HG02642 (cell line): ENCODE measurements around the gene SFSWAP.
"Not testable (repeated sequence)": the region's sequence is repeated elsewhere in the genome, so short reads cannot be mapped to it uniquely, and the experiment has no call there.

Experiments used
- ATAC-seq: cut with Tn5 transposase; IDR thresholded peaks from one replicate; pipeline ENCODE4 v1.9.1; 2021; ENCODE audit warnings: mild to moderate bottlenecking; ENCODE audit not compliant: unreplicated experiment, poor library complexity

SFSWAP gene

DNA sequence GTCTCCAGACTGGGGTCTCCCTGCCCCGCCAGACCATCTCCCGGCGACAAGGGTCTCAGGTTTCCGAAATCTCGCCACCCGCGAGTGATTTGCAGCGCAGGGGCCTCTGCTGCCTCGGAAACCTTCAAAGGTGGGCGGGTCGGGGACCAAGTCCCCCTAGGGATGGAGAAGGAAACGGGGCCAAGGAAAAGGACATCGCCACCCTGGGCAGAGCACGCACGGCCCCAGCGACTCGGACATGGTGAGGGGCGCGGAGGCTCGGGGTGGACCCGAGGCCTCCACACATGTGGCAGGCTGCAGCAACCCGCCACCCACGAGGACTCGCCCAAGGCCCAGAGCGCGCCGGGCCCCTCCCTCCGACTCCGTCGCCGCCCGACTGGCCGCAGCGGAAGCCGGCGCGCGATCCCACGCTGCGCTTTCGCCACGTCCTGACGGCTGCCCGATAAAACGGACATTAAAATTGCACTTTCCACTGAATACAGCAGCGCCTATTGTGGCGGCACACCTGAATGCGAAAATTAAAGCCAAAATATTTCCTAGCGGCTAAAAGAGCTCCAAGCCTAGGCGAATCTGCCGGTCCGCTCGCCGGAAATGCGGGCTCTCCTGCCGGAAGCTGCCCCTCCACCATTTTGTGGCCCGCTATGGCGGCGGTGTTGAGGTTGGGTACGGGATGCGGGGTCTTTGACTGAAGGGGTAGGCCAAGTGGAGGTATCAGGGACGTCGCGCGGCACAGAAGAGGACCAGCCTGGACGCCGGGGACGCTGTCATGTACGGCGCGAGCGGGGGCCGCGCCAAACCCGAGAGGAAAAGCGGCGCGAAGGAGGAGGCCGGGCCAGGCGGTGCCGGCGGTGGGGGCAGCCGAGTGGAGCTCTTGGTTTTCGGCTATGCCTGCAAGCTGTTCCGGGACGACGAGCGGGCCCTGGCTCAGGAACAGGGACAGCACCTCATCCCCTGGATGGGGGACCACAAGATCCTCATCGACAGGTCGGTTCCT, at the start of gene SFSWAP:
Gene SFSWAP (plus strand): TSS at position 627 of the 994 bp plus-strand sequence. CDS start 140 bp downstream, at position 767.
- peak; percentile 94 for ATAC-seq

GRCh38 chr12:131661170-131661985, 49.5 kb upstream of the SFSWAP start:
- ATAC-seq: not testable (repeated sequence)

DNA sequence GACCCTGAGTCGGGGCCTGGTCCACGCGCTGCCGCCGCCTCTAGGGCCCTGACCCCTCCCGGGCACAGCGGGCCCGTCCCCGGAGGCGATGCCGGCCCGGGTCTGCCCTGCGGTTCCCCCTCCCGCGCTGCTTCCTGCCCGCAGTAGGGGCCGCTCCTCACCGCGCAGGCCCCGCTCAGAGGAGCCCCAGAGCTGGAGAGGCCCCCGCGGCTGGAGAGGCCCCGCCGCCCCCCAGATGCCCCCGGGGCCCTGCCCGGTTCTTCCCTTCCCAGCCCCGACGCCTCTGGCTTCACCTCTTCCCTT, 49.0 kb upstream of the SFSWAP start:
- not testable (repeated sequence) for ATAC-seq

GRCh38 chr12:131662346-131662745, 48.5 kb upstream of the SFSWAP start:
- not testable (repeated sequence) for ATAC-seq

GRCh38 chr12:131665666-131666065, 45.2 kb upstream of the SFSWAP start:
- not testable (repeated sequence) for ATAC-seq

DNA sequence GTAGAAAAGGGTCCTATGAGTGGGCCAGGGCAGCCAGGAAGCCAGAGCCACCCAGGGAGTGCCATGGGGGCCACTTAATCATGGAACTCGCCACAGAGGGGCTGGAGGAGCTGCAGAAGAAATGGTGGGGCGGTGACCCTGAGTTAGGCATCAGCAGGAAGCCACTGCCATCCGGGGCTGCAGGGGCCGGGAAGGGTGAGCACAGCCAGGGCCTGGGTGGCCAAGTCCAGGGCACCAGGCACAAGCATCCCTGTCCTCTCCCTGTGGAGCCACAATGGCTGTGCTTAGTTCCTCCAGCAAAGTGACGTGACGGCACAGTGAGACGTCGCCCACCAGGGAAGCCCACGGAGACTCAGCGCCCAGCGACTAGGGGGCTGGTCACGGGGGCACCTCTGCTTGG, 44.4 kb upstream of the SFSWAP start:
- not testable (repeated sequence) for ATAC-seq

- not testable (repeated sequence) for ATAC-seq
These were observed 43.8 kb upstream of the SFSWAP start for GRCh38 chr12:131666978-131667601.

DNA sequence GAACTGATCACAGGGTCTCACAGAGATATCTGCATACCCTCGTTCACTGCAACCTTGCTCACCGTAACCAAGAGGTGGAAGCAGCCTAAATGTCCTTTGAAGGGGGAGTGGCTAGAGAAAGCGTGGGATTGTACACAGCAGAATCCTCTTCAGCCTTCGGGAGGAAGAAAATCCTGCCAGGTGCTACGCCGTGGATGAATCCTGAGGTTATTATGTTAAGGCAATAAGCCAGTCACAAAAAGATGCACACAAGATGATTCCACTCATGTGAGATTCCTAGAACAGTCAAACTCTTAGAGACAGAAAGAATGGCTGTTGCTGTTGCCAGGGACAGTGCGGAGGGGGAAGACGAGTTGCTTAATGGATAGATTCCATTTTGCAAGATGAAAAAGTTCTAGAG, 39.6 kb upstream of the SFSWAP start:
- ATAC-seq: no peak

GRCh38 chr12:131671871-131672270, 39.0 kb upstream of the SFSWAP start:
- no peak for ATAC-seq

DNA sequence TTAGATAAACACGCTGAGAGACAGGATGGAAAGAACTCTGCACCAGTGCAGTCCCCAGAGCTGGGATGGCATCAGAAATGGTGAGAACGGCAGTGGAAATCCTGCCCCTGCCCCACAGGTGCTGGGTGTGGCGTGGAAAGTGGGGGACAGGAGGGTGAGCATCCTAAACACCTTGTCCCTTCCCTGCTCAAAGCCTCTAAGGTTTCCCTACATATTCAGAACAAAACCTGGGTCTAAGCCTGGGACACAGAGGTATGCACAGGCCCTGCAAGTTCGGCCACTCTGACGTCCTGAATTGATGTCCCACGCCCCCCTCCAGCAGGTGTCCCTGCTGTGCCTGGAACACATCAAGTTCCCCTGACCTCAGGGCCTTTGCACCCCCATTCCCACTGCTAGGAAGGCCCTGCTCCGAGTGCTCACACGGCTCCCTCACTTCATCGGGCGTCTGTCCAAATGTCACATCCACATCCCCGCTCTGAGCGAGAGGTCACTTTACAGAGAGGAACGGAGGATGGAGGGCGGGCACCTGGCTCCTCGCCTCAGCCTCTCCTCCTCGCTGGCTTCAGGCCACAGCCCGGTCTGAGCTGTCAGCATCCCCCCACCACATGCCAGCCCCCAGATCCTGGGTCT, 38.5 kb upstream of the SFSWAP start:
- no peak for ATAC-seq

- no peak for ATAC-seq
These were observed 37.7 kb upstream of the SFSWAP start for GRCh38 chr12:131672941-131673887.

DNA sequence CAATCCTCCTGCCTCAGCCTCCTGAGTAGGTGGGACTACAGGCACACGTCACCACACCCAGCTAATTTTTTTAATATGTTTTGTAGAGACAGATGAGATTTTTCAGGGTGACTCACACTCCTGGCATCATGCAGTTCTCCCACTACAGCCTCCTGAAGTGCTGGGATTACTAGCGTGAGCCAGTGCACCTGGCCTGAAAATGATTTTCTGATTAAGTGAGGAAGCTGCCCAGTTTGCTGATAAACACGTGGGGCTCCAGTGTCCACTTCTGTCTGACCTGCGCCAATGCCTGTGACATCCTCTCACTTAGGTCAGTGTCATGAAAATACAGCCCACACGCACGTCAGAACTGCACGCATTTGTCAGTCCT, 37.0 kb upstream of the SFSWAP start:
- ATAC-seq: no peak

DNA sequence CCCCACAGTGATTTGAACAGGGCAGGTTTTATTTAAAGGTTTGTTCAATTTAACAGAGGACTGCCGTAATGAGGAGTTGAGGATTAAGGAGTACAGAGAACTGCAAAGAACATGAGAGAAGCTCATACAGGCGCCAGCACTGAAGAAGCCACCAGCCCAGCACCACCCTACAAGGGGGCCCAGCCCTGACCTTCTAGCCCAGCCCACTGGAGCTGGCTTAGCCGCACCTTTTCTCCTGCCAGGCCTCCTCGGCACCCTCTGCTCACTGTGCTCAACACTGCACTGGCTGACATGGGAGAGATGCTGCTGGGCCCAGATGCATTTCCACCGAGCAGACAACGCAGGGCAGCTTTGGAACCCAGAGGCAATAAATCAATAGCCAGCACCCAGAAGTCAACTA, 36.5 kb upstream of the SFSWAP start:
- no peak for ATAC-seq

GRCh38 chr12:131675126-131676080, 35.5 kb upstream of the SFSWAP start:
- no peak for ATAC-seq

DNA sequence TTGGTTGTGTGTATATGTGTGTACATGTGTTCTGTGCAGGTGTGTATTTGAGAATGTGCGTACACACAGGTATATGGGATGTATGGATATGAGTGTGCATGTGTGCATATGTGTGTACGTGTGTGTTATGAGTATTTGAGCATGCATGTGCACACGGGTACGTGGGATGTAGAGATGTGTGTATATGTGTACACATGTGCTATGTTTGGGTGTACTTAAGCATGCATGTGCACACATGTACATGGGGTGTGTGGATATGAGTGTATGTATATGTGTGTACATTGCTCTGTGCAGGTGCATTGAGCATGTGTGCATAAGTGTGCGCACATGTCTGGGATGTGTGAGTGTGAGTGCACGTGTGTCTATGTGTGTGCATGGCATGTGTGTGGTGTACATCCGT, 34.3 kb upstream of the SFSWAP start:
- ATAC-seq: no peak

DNA sequence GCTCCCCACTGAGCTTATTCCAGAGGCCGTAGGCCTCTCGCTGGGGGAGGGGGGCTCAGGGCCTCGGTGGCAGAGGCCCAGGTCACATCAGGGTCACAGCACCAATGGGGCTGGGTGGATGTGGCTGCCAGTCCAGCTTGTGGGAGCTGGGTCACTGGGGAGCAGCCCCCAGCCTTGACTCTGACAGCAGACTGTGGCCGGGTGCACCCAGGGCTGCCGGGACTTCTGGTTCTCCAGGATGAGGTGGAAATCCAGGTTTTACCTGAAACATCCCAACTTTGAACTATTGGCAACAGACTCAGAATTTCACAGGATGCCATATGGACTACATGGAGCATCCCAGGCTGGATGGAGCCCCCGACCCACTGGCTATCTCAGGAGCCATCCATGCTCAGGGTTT, 33.8 kb upstream of the SFSWAP start:
- not testable (repeated sequence) for ATAC-seq

DNA sequence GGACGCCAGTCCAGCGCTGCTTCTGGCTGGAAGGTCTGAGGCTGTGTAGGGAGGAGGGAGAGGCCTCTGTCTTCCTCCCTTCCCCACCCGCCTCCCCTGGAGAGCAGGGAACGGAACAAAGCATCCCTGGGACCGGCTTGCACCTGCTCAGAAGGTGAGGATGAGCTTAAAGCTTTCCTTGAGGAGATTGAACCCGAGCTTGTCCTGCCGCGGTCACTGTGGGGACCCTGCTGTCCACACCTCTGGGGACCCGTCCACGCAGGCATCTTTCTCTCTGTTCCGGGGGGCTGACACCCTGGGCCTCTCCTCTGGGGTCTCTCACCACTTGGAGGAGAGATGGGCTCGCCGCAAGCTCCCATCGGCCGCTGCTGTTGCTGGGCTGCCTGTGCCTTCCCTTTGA, 33.2 kb upstream of the SFSWAP start:
- no peak for ATAC-seq
